ENCODE measurements around the gene KCNQ1OT1.

The KCNQ1OT1 gene

DNA sequence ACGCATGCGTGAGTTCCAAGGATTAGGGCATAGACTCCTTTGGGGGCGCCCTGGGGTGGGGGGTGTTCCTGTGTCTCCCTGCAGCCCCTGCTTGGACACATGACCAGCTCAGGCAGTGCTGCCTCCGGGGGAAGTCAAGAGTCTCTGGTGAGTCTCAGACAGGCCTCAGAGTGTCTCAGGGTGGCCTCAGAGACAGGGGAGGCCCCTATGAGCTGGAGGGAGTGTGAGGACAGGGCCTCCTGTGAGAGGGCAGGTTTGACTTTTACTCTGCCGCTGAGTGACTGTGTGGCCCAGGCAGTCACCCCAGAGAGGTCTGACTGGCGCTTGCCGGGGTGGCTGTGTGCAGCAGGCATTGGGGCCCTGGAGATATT, 41.2 kb upstream of the KCNQ1OT1 start:
- no peaks in the 10 kb centered on the region for H3K36me3 Mint-ChIP-seq (ENCODE audit: low read depth)
- no peaks in the 10 kb centered on the region for H3K4me1 Mint-ChIP-seq (ENCODE audit: low read depth)
- no peaks in the 10 kb centered on the region for H3K27me3 Mint-ChIP-seq (ENCODE audit: low read depth)
- DNase-seq (ENCODE audit: low spot score) = no peak
- no peak overlapping the region for H3K4me3 Mint-ChIP-seq
- H3K9me3 Mint-ChIP-seq = no peaks in the 10 kb centered on the region
- no peak overlapping the region for H3K27ac Mint-ChIP-seq

- Mint-ChIP-seq H3K27me3 (ENCODE audit: low read depth) (no peaks in the 10 kb centered on the region), H3K9me3 (no peaks in the 10 kb centered on the region)
- DNase-seq (ENCODE audit: low spot score) = no peak
These were observed 40.6 kb upstream of the KCNQ1OT1 start for GRCh38 chr11:2740275-2740940.

GRCh38 chr11:2739531-2740274, 39.9 kb upstream of the KCNQ1OT1 start:
- no peaks in the 10 kb centered on the region for H3K9me3 Mint-ChIP-seq
- H3K27me3 Mint-ChIP-seq (ENCODE audit: low read depth) = no peaks in the 10 kb centered on the region
- no peak overlapping the region for H3K4me3 Mint-ChIP-seq
- H3K27ac Mint-ChIP-seq = no peak overlapping the region
- H3K4me1 Mint-ChIP-seq (ENCODE audit: low read depth) = no peaks in the 10 kb centered on the region
- DNase-seq (ENCODE audit: low spot score) = no peak
- no peaks in the 10 kb centered on the region for H3K36me3 Mint-ChIP-seq (ENCODE audit: low read depth)

More at GRCh38 chr11:2740275-2740940, 40.6 kb upstream of the KCNQ1OT1 start:
- no peaks in the 10 kb centered on the region for H3K4me1 Mint-ChIP-seq (ENCODE audit: low read depth)
- no peaks in the 10 kb centered on the region for H3K36me3 Mint-ChIP-seq (ENCODE audit: low read depth)
- no peak overlapping the region for H3K27ac Mint-ChIP-seq
- H3K4me3 Mint-ChIP-seq = no peak overlapping the region

GRCh38 chr11:2738551-2739431, 39.0 kb upstream of the KCNQ1OT1 start:
- Mint-ChIP-seq H3K27me3 (ENCODE audit: low read depth) (no peaks in the 10 kb centered on the region), H3K36me3 (ENCODE audit: low read depth) (no peaks in the 10 kb centered on the region), H3K27ac (no peak overlapping the region), H3K9me3 (no peaks in the 10 kb centered on the region), H3K4me1 (ENCODE audit: low read depth) (no peaks in the 10 kb centered on the region), H3K4me3 (no peak overlapping the region)
- no peak for DNase-seq (ENCODE audit: low spot score)

- Mint-ChIP-seq H3K4me1 (ENCODE audit: low read depth) (no peaks in the 10 kb centered on the region), H3K27me3 (ENCODE audit: low read depth) (no peaks in the 10 kb centered on the region), H3K27ac (no peak overlapping the region), H3K9me3 (no peaks in the 10 kb centered on the region), H3K36me3 (ENCODE audit: low read depth) (no peaks in the 10 kb centered on the region), H3K4me3 (no peak overlapping the region)
- DNase-seq (ENCODE audit: low spot score) = no peak
These were observed 38.1 kb upstream of the KCNQ1OT1 start for GRCh38 chr11:2737866-2738265.

DNA sequence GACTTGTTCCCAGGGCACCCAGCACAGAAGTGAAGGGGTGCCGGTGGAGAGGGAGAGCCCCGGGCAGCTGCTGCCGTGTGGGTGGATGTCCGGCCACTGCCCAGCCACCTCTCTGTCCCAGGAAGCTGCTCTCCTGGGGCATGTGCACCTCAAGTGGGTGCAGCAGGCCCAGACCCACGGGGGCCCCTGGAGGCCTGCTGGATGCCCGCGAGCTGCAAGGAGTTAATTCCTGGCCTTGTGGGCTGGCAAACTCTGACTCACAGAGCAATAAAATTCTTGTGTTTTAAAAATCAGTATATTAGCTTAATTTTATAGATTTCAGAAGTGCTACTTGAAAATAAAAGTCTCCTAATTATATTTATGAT, 37.4 kb upstream of the KCNQ1OT1 start:
- Mint-ChIP-seq H3K4me3 (no peak overlapping the region), H3K4me1 (ENCODE audit: low read depth) (no peaks in the 10 kb centered on the region), H3K27ac (no peak overlapping the region), H3K36me3 (ENCODE audit: low read depth) (no peaks in the 10 kb centered on the region), H3K27me3 (ENCODE audit: low read depth) (no peaks in the 10 kb centered on the region), H3K9me3 (no peaks in the 10 kb centered on the region)
- DNase-seq (ENCODE audit: low spot score) = no peak

GRCh38 chr11:2736577-2737225, 36.9 kb upstream of the KCNQ1OT1 start:
- no peaks in the 10 kb centered on the region for H3K4me1 Mint-ChIP-seq (ENCODE audit: low read depth)
- no peaks in the 10 kb centered on the region for H3K9me3 Mint-ChIP-seq
- H3K27me3 Mint-ChIP-seq (ENCODE audit: low read depth) = no peaks in the 10 kb centered on the region
- no peaks in the 10 kb centered on the region for H3K36me3 Mint-ChIP-seq (ENCODE audit: low read depth)
- no peak overlapping the region for H3K4me3 Mint-ChIP-seq
- DNase-seq (ENCODE audit: low spot score) = no peak
- H3K27ac Mint-ChIP-seq = no peak overlapping the region

GRCh38 chr11:2735053-2735589, 35.3 kb upstream of the KCNQ1OT1 start:
- DNase-seq (ENCODE audit: low spot score) = no peak
- H3K4me1 Mint-ChIP-seq (ENCODE audit: low read depth) = no peaks in the 10 kb centered on the region
- no peak overlapping the region for H3K4me3 Mint-ChIP-seq
- H3K27me3 Mint-ChIP-seq (ENCODE audit: low read depth) = no peaks in the 10 kb centered on the region
- no peak overlapping the region for H3K27ac Mint-ChIP-seq
- H3K36me3 Mint-ChIP-seq (ENCODE audit: low read depth) = no peaks in the 10 kb centered on the region
- H3K9me3 Mint-ChIP-seq = no peaks in the 10 kb centered on the region

GRCh38 chr11:2734181-2735052, 34.6 kb upstream of the KCNQ1OT1 start:
- Mint-ChIP-seq H3K9me3 (no peaks in the 10 kb centered on the region), H3K36me3 (ENCODE audit: low read depth) (no peaks in the 10 kb centered on the region), H3K27ac (no peak overlapping the region), H3K4me1 (ENCODE audit: low read depth) (no peaks in the 10 kb centered on the region), H3K27me3 (ENCODE audit: low read depth) (no peaks in the 10 kb centered on the region), H3K4me3 (no peak overlapping the region)
- DNase-seq (ENCODE audit: low spot score) = no peak

- Mint-ChIP-seq H3K27ac (no peak overlapping the region), H3K36me3 (ENCODE audit: low read depth) (no peaks in the 10 kb centered on the region)
These were observed 33.3 kb upstream of the KCNQ1OT1 start for GRCh38 chr11:2732940-2733628.

DNA sequence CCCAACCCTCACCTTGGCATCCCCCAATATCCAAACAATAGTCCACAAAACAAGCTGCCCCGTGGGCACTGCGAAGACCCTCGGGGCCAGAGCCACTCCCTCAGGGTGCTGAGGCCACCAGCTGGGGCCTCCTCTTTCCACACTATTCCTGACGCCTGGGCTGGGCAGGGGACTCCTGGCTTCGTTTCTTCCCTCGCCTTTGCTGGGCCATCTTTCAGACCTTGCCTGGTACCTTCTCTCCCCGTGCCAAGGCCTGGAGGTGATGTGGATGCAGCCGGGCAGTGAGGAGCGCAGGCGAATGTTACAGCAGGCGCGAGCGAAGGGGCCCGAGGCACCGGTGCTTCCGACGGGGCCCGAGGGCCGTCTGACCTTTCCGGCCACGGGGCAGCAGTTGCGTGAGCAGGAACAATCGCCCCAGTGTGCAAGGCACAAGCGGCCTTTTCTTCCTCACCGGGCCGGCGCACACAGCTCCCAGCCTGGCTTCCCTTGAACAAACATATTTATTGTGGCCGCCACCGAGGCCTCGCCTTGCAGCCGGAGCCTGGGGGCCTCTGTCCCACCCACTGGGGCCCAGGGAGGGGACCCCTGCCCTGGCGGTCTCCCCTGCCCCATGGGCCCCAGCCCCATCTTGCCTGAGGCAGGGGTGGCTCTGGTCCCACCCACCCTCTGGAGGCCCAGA, 32.6 kb upstream of the KCNQ1OT1 start:
- Mint-ChIP-seq H3K4me1 (ENCODE audit: low read depth) (no peaks in the 10 kb centered on the region), H3K4me3 (no peak overlapping the region), H3K27ac (no peak overlapping the region)

More at GRCh38 chr11:2732940-2733628, 33.3 kb upstream of the KCNQ1OT1 start:
- DNase-seq (ENCODE audit: low spot score) = no peak
- no peaks in the 10 kb centered on the region for H3K27me3 Mint-ChIP-seq (ENCODE audit: low read depth)
- no peaks in the 10 kb centered on the region for H3K4me1 Mint-ChIP-seq (ENCODE audit: low read depth)
- H3K9me3 Mint-ChIP-seq = no peaks in the 10 kb centered on the region
- no peak overlapping the region for H3K4me3 Mint-ChIP-seq

More for the DNA sequence above, 32.6 kb upstream of the KCNQ1OT1 start:
- H3K36me3 Mint-ChIP-seq (ENCODE audit: low read depth) = no peaks in the 10 kb centered on the region
- H3K27me3 Mint-ChIP-seq (ENCODE audit: low read depth) = no peaks in the 10 kb centered on the region
- H3K9me3 Mint-ChIP-seq = no peaks in the 10 kb centered on the region
- no peak for DNase-seq (ENCODE audit: low spot score)

Data from T-helper 2 cell treated with Interferon-gamma antibody and Interleukin-4, amounts not matched to agents 5 μg/mL and 100 μg/mL, for 36 hours (primary cell).